Peyer's patch (tissue), 4 donors: Measurements from ENCODE around the gene FFAR4.

ENCODE experiments used
- CTCF ChIP-seq, 6 experiments: fragments of 450-650 bp in 4 of 6; fragments of 200-600 bp in 2 of 6; sonication (generic) in 1 of 6; IDR thresholded peaks; one replicate each; pipeline ENCODE4 v1.5.1; 2017 to 2019; ENCODE audit warnings: antibody characterized with exemption in 6 of 6, mild to moderate bottlenecking in 3 of 6, moderate library complexity in 1 of 6
- POLR2A ChIP-seq, 2 donors: fragments of 450-650 bp; IDR thresholded peaks; one replicate each; pipeline ENCODE4 v1.5.1; 2017; ENCODE audit warnings: antibody characterized with exemption in 2 of 2, mild to moderate bottlenecking in 2 of 2, moderate library complexity in 2 of 2

GRCh38 chr10:93590638-93591037 lies 24.2 kb downstream of the FFAR4 start:
- TF ChIP-seq CTCF (IDR thresholded peaks at IDR 0.05), result no peak
- TF ChIP-seq POLR2A (IDR thresholded peaks at IDR 0.05), result no peak
